Adrenal gland (tissue), 12 donors: ENCODE data around the gene FBXL12. TPM values are rescaled to one million over a fixed set of nuclear protein-coding genes. Genes with fewer than 3 reads are reported as not detected.

ENCODE experiments used
- DNase-seq, 7 donors: peaks; one replicate each; pipeline ENCODE4 v3.0.0-alpha.2; 2019 to 2020
- H3K27ac ChIP-seq, 5 donors: fragments of 200-600 bp; sonication (generic) in 4 of 5; 1 replicate in 3 of 5; 2 replicates in 2 of 5; pipeline versions ENCODE4 v1.5.1 to v1.8.0; 2016 to 2020; ENCODE audit warnings: mild to moderate bottlenecking in 1 of 5
- H3K27me3 ChIP-seq: fragments of 200-600 bp; 2 replicates; pipeline ENCODE4 v1.8.0; 2021
- H3K36me3 ChIP-seq, 2 donors: fragments of 200-600 bp; replicated peaks in 1 of 2; 1 replicate in 1 of 2; 2 replicates in 1 of 2; pipeline versions ENCODE4 v1.5.1 to v1.8.0; 2018 to 2022
- H3K4me1 ChIP-seq, 2 donors: fragments of 200-600 bp; replicated peaks in 1 of 2; 1 replicate in 1 of 2; 2 replicates in 1 of 2; pipeline versions ENCODE4 v1.5.1 to v1.8.0; 2018 to 2021
- H3K4me3 ChIP-seq, 4 donors: fragments of 200-600 bp; sonication (generic) in 3 of 4; one replicate each; pipeline ENCODE4 v1.5.1; 2016 to 2018
- H3K9me3 ChIP-seq, 3 donors: fragments of 200-600 bp; sonication (generic) in 1 of 3; replicated peaks in 1 of 3; 1 replicate in 2 of 3; 2 replicates in 1 of 3; pipeline versions ENCODE4 v1.5.1 to v1.8.0; 2016 to 2021
- POLR2A ChIP-seq, 2 donors: fragments of 450-650 bp; IDR thresholded peaks; one replicate each; pipeline ENCODE4 v1.6.1; 2017; ENCODE audit warnings: antibody characterized with exemption in 2 of 2, mild to moderate bottlenecking in 2 of 2, moderate library complexity in 1 of 2
- WGBS, 4 donors: extraction: QIAGEN DNeasy Blood & Tissue Kit in 2 of 4; methylation state at CpG; one replicate each; pipeline versions ENCODE4 v1.1.5 to v1.1.7; 2013 to 2017; 5-methylcytosine and 5-hydroxymethylcytosine counted together
- intact Hi-C, 2 donors: fragments of 100-400 bp; cut with DNase I; formaldehyde crosslinking; loops; one replicate each; pipeline versions ENCODE4 v1.14.1 to v1.15.0; 2022 to 2023
- polyA plus RNA-seq, 3 donors: library from polyadenylated mRNA; stranded (reverse); fragments of 200-250 nt in 2 of 3; fragments of 350-450 nt in 1 of 3; fragmentation: Illumina TruSeq in 1 of 3; extraction: RNeasy Lipid Tissue Mini Kit (QIAGEN cat#74804) in 1 of 3; gene quantifications; one replicate each; pipeline ENCODE4 v1.2.3, GENCODE V29; 2013 to 2014
- total RNA-seq, 9 donors: library from RNA; depleted of rRNA in 4 of 9; stranded (reverse); fragments of >200 nt in 4 of 9; fragments of 120-200 nt in 1 of 9; fragmentation: NEBNext Ultra II Directional in 1 of 9; extraction: Animal tissue kit (Norgen Biotek cat#: 25700) in 1 of 9; gene quantifications; one replicate each; pipeline versions ENCODE4 v1.1.0 to v1.2.4, GENCODE V29; 2013 to 2023
- TF ChIP-seq, protein P1 (sequence below), 6 experiments: fragments of 450-650 bp in 4 of 6; fragments of 200-600 bp in 2 of 6; sonication (generic) in 1 of 6; IDR thresholded peaks; 1 replicate in 5 of 6; 2 replicates in 1 of 6; pipeline versions ENCODE4 v1.5.1 to v1.8.0; 2016 to 2021; ENCODE audit warnings: antibody characterized with exemption in 6 of 6, mild to moderate bottlenecking in 2 of 6, moderate library complexity in 1 of 6
- donor health status: healthy with polysubstance abuse.
- donor health status: Bipolar disorder and iron deficiency.
- donor health status: DM: yes; HTN: yes; CAD: no.
- donor health status: DM: no; HTN: no; CAD: no.
- donor health status: DM: no; HTN: no; CAD: no.
- donor health status: DM: yes; HTN: yes; CAD: no.

The FBXL12 gene
- total and polyA plus RNA-seq, 12 donors = 6.6 to 31.7 (median 20.7) TPM

DNA sequence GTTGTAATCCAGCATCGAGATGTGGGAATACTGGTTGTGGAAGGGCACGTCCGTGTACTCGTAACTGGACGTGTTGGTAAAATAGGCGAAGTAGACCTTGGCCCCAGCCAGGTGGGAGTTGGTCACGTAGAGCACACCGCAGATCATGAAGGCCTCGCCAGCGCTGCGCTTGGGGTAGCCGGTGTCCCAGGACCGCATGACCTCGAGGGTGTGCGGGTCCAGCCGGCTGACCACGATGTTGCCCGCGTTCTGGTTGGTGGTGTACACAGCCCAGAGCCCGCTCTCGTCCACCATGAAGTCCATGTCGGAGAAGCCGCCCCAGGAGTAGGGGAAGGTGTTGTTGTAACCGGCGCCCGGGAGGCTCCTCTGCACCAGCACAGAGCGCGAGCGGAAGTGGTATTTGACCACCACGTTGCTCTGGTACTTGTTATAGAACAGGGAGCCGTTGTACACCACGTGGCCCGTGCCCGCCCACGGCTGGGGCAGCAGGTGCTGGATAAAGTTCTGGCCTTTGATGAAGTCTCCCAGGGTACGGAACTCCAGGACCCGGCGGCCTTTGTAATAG, 35.5 kb upstream of the FBXL12 start:
- no peaks in the 10 kb centered on the region for H3K36me3 ChIP-seq
- 96 to 98% (median 97%) methylated on average over 24 to 38 of the region's 38 CpGs for WGBS, 4 donors
- H3K27ac ChIP-seq = no peak overlapping the region
- no peaks in the 10 kb centered on the region for H3K9me3 ChIP-seq
- H3K4me1 ChIP-seq = no peaks in the 10 kb centered on the region
- intact Hi-C loops = no loop called here
- no peak for TF ChIP-seq POLR2A (IDR thresholded peaks at IDR 0.05)
- TF ChIP-seq, protein P1, sequence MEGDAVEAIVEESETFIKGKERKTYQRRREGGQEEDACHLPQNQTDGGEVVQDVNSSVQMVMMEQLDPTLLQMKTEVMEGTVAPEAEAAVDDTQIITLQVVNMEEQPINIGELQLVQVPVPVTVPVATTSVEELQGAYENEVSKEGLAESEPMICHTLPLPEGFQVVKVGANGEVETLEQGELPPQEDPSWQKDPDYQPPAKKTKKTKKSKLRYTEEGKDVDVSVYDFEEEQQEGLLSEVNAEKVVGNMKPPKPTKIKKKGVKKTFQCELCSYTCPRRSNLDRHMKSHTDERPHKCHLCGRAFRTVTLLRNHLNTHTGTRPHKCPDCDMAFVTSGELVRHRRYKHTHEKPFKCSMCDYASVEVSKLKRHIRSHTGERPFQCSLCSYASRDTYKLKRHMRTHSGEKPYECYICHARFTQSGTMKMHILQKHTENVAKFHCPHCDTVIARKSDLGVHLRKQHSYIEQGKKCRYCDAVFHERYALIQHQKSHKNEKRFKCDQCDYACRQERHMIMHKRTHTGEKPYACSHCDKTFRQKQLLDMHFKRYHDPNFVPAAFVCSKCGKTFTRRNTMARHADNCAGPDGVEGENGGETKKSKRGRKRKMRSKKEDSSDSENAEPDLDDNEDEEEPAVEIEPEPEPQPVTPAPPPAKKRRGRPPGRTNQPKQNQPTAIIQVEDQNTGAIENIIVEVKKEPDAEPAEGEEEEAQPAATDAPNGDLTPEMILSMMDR (IDR thresholded peaks at IDR 0.05) = no peak
- no peak for DNase-seq
- no peaks in the 10 kb centered on the region for H3K27me3 ChIP-seq
- no peak overlapping the region for H3K4me3 ChIP-seq

GRCh38 chr19:9850235-9850959, 31.5 kb upstream of the FBXL12 start:
- intact Hi-C loops = no loop called here
- Histone ChIP-seq H3K27ac (no peak overlapping the region), H3K36me3 (peaks cover 0 to 14% of the 10 kb centered on the region in 2 donors), H3K9me3 (no peaks in the 10 kb centered on the region), H3K4me3 (no peak overlapping the region), H3K27me3 (no peaks in the 10 kb centered on the region), H3K4me1 (peaks cover 6 to 10% of the 10 kb centered on the region in 2 donors)
- 62 to 77% (median 72%) methylated on average over 12 to 19 of the region's 19 CpGs for WGBS, 4 donors
- TF ChIP-seq POLR2A (IDR thresholded peaks at IDR 0.05) = no peak
- TF ChIP-seq, protein P1 (IDR thresholded peaks at IDR 0.05) = no peak
- DNase-seq = no peak

GRCh38 chr19:9849791-9850190, 30.9 kb upstream of the FBXL12 start:
- peaks cover 6 to 10% of the 10 kb centered on the region in 2 donors for H3K4me1 ChIP-seq
- DNase-seq = no peak
- no peak overlapping the region for H3K4me3 ChIP-seq
- peaks cover 0 to 16% of the 10 kb centered on the region in 2 donors for H3K36me3 ChIP-seq
- no peaks in the 10 kb centered on the region for H3K9me3 ChIP-seq
- 68 to 81% (median 75%) methylated on average over 4 to 7 of the region's 7 CpGs for WGBS, 4 donors
- H3K27me3 ChIP-seq = no peaks in the 10 kb centered on the region
- H3K27ac ChIP-seq = no peak overlapping the region
- intact Hi-C loops = loop anchor here in 1 of 2 donors (5.0 kb wide), 1 partner anchor 52 kb away; no protein-coding TSS in a partner anchor
- TF ChIP-seq, protein P1 (IDR thresholded peaks at IDR 0.05) = no peak

GRCh38 chr19:9848762-9849161, 29.9 kb upstream of the FBXL12 start:
- peaks cover 6 to 10% of the 10 kb centered on the region in 2 donors for H3K4me1 ChIP-seq
- 69 to 84% (median 80%) methylated on average over 15 to 23 of the region's 23 CpGs; no CpG with 5 or more reads in 1 of the 4 donors for WGBS, 4 donors
- H3K27me3 ChIP-seq = no peaks in the 10 kb centered on the region
- intact Hi-C loops = loop anchor here in 1 of 2 donors (5.0 kb wide), 1 partner anchor 51 kb away; no protein-coding TSS in a partner anchor
- no peak overlapping the region for H3K4me3 ChIP-seq
- TF ChIP-seq, protein P1 (IDR thresholded peaks at IDR 0.05) = no peak
- no peak for TF ChIP-seq POLR2A (IDR thresholded peaks at IDR 0.05)
- H3K9me3 ChIP-seq = no peaks in the 10 kb centered on the region
- peak in 1 of 7 donors; percentile 38 for DNase-seq
- peak overlapping the region in 1 of 5 donors; percentile 8 for H3K27ac ChIP-seq
- H3K36me3 ChIP-seq = peaks cover 0 to 26% of the 10 kb centered on the region in 2 donors
